Endothelial cell of umbilical vein (primary cell): Measurements from ENCODE around the gene ZFP62. TPM values are rescaled to one million over a fixed set of nuclear protein-coding genes. Genes with fewer than 3 reads are reported as not detected.
A peak's percentile ranks its signal among the peaks of the same experiment; 100 is the strongest.

Experiments used
- BruUV-seq: library from RNA; stranded (reverse); fragments of 400-500 nt; replicated peaks from 2 replicates; lab custom pipeline; 2021; lab: Mats Ljungman, UMichigan
- CTCF ChIA-PET: fragments of 300-600, 350-600 bp; sonication (Branson Sonifier 250); formaldehyde crosslinking; loops from one replicate; lab custom pipeline; 2021; ENCODE audit warnings: antibody characterized with exemption, inconsistent platforms; lab: Charles Lee
- POLR2A ChIA-PET: fragments of 300-600, 350-600 bp; sonication (Branson Sonifier 250); formaldehyde crosslinking; loops from one replicate; lab custom pipeline; 2021; ENCODE audit warnings: antibody characterized with exemption, inconsistent platforms; lab: Charles Lee
- DNase-seq: peaks from one replicate; pipeline ENCODE4 v3.0.0-alpha.2; 2011; ENCODE audit warnings: low read depth, low spot score
- FAIRE-seq: peaks from 2 replicates; lab custom pipeline; 2011; peaks lifted over from hg19 to GRCh38; lab: Jason Lieb, UNC
- H2AFZ ChIP-seq: 2 replicates; pipeline ENCODE4 v1.6.0; 2012; ENCODE audit warnings: low read depth, low read length, control low read depth, inconsistent platforms
- H3K27ac ChIP-seq: 2 replicates; pipeline ENCODE4 v1.5.1; 2011; ENCODE audit warnings: low read depth, mild to moderate bottlenecking, control low read depth, low read length, moderate library complexity; ENCODE audit not compliant: insufficient read depth
- H3K27me3 ChIP-seq, 2 experiments: 2 replicates each; pipeline versions ENCODE4 v1.6.0 to v1.6.1; 2011; ENCODE audit warnings: low read length in 2 of 2, mixed read lengths in 1 of 2; ENCODE audit not compliant: control insufficient read depth in 2 of 2, insufficient read depth in 2 of 2
- H3K36me3 ChIP-seq, 2 experiments: 2 replicates in 1 of 2; 3 replicates in 1 of 2; pipeline ENCODE4 v1.5.1; 2011; ENCODE audit warnings: low read length in 2 of 2, mild to moderate bottlenecking in 1 of 2, moderate library complexity in 1 of 2; ENCODE audit not compliant: control insufficient read depth in 2 of 2, insufficient read depth in 2 of 2; ENCODE audit errors: extremely low read depth in 1 of 2
- H3K4me1 ChIP-seq: 3 replicates; pipeline ENCODE4 v1.5.1; 2011; ENCODE audit warnings: mild to moderate bottlenecking, low read length; ENCODE audit not compliant: control insufficient read depth, insufficient read depth; ENCODE audit errors: extremely low read depth
- H3K4me2 ChIP-seq: 2 replicates; pipeline ENCODE4 v1.6.1; 2011; ENCODE audit warnings: low read length, control low read depth, mixed read lengths; ENCODE audit not compliant: insufficient read depth
- H3K4me3 ChIP-seq, 3 experiments: fragments of 200-600 bp in 1 of 3; sonication (generic), shearing (Covaris generic) in 1 of 3; replicated peaks in 1 of 3; 2 replicates each; pipeline ENCODE4 v1.5.1; 2011 to 2016; ENCODE audit warnings: control low read depth in 3 of 3, low read length in 3 of 3, mild to moderate bottlenecking in 2 of 3, inconsistent platforms in 1 of 3, low read depth in 1 of 3, moderate library complexity in 1 of 3; ENCODE audit not compliant: insufficient read depth in 1 of 3
- H3K79me2 ChIP-seq: 2 replicates; pipeline ENCODE4 v1.6.0; 2012; ENCODE audit warnings: low read length, inconsistent platforms; ENCODE audit not compliant: control insufficient read depth, insufficient read depth
- H3K9ac ChIP-seq: replicated peaks from 2 replicates; pipeline ENCODE3; 2011; ENCODE audit warnings: low read length, control low read depth; ENCODE audit not compliant: insufficient read depth; ENCODE audit errors: extremely low read depth
- H3K9me1 ChIP-seq: replicated peaks from 3 replicates; pipeline ENCODE4 v1.6.0; 2011; ENCODE audit warnings: mild to moderate bottlenecking, low read length; ENCODE audit not compliant: control insufficient read depth, insufficient read depth; ENCODE audit errors: extremely low read depth
- H3K9me3 ChIP-seq: replicated peaks from 2 replicates; pipeline ENCODE4 v1.5.1; 2012; ENCODE audit warnings: low read length, inconsistent platforms; ENCODE audit not compliant: control insufficient read depth, insufficient read depth
- H4K20me1 ChIP-seq: replicated peaks from 2 replicates; pipeline ENCODE3; 2011; ENCODE audit warnings: mild to moderate bottlenecking, low read length; ENCODE audit not compliant: control insufficient read depth, insufficient read depth; ENCODE audit errors: extremely low read depth
- CTCF ChIP-seq, 2 donors: IDR thresholded peaks; 1 replicate in 1 of 2; 2 replicates in 1 of 2; pipeline ENCODE4 v1.5.1; 2011; ENCODE audit warnings: low read length in 2 of 2, mild to moderate bottlenecking in 2 of 2, moderate library complexity in 2 of 2, control low read depth in 1 of 2, inconsistent platforms in 1 of 2, low read depth in 1 of 2; ENCODE audit not compliant: insufficient read depth in 1 of 2; ENCODE audit errors: extremely low read depth in 1 of 2
- POLR2A ChIP-seq: IDR thresholded peaks from 2 replicates; pipeline ENCODE4 v1.6.1; 2012; ENCODE audit warnings: low read depth, mild to moderate bottlenecking, control low read depth, low read length
- dilution Hi-C: fragments of 300-500 bp; cut with MboI; formaldehyde crosslinking; loops from one replicate; pipeline ENCODE4 v1.15.0; 2019; ENCODE audit warnings: low sequenced_read_pairs; ENCODE audit not compliant: extremely low pct_ligation_motif_present
- intact Hi-C: fragments of 100-400 bp; cut with micrococcal nuclease; formaldehyde crosslinking; loops from one replicate; pipeline ENCODE4 v1.10.0; 2022
- polyA plus RNA-seq, 4 experiments: library from polyadenylated mRNA; depleted of rRNA in 3 of 4; stranded (reverse) in 3 of 4; unstranded in 1 of 4; fragments of >200 nt; gene quantifications; 2 replicates each; pipeline versions ENCODE4 v1.2.1 to v1.2.3, GENCODE V29; 2011 to 2012; ENCODE audit warnings: missing spikeins in 1 of 4
- total RNA-seq: library from RNA; stranded (reverse); gene quantifications from 2 replicates; pipeline ENCODE4 v1.2.3, GENCODE V29; 2021

Gene ZFP62
- total and polyA plus RNA-seq, 2 donors (not counting 3 experiments of a cell fraction or from before 2014, with no cell fraction given), result 3.7 to 19.7 TPM

- Histone ChIP-seq H3K9me1 (no peaks in the 10 kb centered on the region), H3K9me3 (no peaks in the 10 kb centered on the region), H2AFZ (peak overlapping the region; percentile 58), H3K36me3 (peaks cover 2 to 3% of the 10 kb centered on the region in 2 experiments), H3K4me2 (peak overlapping the region; percentile 47), H3K79me2 (peaks cover 42% of the 10 kb centered on the region), H3K27me3 (no peaks in the 10 kb centered on the region), H3K4me3 (peak overlapping the region in 1 of 3 experiments; percentile 35), H3K4me1 (peaks cover 53% of the 10 kb centered on the region), H4K20me1 (peaks cover 20% of the 10 kb centered on the region), H3K9ac (peak overlapping the region; percentile 56), H3K27ac (peak overlapping the region; percentile 67)
- no TSS peak for BruUV-seq
- dilution Hi-C loops, result no loop called here
- no peak for FAIRE-seq
- POLR2A ChIA-PET, result interaction anchor here (0.7 to 1.1 kb wide), 3 partner anchors 9 to 163 kb away, joined by 3 to 6 read pairs (median 5); no protein-coding TSS in a partner anchor
- DNase-seq, result peak; percentile 53
- CTCF ChIA-PET, result interaction anchor here (0.6 to 1.3 kb wide), 6 partner anchors 17 to 713 kb away, joined by 3 to 4 read pairs (median 3); no protein-coding TSS in a partner anchor
- intact Hi-C loops, result loop anchor here (2.0 to 10.0 kb wide), 4 partner anchors 27 to 459 kb away; partner anchors contain the start of genes CNOT6 and TRIM52
- TF ChIP-seq POLR2A, result no peak
- peak; percentile 6 to 37 for TF ChIP-seq CTCF (IDR thresholded peaks at IDR 0.05; ENCODE audit: extremely low read depth in 1 of 2, insufficient read depth in 1 of 2, low read depth in 1 of 2, low read length in 2 of 2)
Measured at GRCh38 chr5:180803181-180804128, 57.6 kb downstream of the ZFP62 start.
